ENCODE data around the gene PIK3R1.
A peak's percentile ranks its signal among the peaks of the same experiment; 100 is the strongest.
"Not testable (repeated sequence)": the region's sequence is repeated elsewhere in the genome, so short reads cannot be mapped to it uniquely, and the experiment has no call there.

Gene PIK3R1

DNA sequence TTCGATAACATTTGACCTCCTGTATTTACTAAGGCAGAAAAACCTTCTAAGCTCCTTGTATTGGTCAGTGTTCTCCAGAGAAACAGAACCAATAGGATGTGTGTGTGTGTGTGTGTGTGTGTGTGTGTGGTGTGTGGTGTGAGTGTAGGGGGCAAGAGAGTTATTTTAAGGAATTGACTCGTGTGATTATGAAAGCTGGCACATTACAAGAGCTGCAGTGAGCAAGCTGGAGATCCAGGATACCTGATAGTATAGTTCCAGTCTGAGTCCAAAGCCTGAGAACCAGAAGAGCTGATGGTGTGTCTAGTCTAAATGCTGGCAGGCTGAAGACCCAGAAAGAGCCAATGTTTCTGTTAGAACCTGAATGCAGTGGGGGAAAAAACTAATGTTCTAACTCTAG is 21.2 kb upstream of the PIK3R1 start:
- DNase-seq = no peak

- no peak for DNase-seq
Observed at GRCh38 chr5:68195137-68195536, 20.4 kb upstream of the PIK3R1 start.

DNA sequence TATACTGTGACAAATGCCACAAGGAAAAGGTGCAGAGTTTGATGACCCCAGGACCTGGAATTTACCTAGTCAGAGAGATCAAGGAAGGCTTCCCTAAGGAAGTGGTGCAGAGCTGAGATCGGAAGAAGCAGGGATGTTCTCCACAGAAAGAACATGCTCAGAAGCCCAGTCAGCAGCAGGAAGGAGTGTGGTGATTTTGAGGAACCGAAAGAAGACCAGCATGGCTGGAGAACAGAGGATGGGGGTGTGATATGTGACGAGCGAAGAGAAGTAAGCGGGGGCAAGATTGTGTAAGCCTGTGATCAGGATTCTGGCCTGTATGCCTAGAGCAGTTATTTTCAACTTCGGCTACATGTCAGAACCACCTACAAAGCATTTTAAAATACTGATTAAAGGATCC is 18.7 kb upstream of the PIK3R1 start:
- DNase-seq = no peak

DNA sequence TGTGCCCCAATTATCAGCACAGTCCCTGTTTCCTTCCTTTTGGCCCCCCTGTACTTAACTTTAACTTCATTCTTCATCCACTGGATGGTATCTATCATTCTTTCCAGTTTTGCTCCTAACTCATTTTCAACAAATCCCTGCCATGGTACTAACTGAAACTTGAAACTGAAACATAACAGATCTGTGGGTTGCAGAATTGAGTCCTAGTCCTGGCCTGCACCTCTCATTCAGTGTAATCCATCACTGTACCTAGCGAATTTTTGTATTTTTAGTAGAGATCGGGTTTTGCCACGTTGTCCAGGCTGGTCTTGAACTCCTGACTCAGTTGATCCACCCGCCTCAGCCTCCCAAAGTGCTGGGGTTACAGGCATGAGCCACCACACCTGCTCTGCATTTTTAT is 15.3 kb upstream of the PIK3R1 start:
- DNase-seq = no peak

- not testable (repeated sequence) for DNase-seq
Observed at GRCh38 chr5:68210654-68211053, 4.9 kb upstream of the PIK3R1 start.

DNA sequence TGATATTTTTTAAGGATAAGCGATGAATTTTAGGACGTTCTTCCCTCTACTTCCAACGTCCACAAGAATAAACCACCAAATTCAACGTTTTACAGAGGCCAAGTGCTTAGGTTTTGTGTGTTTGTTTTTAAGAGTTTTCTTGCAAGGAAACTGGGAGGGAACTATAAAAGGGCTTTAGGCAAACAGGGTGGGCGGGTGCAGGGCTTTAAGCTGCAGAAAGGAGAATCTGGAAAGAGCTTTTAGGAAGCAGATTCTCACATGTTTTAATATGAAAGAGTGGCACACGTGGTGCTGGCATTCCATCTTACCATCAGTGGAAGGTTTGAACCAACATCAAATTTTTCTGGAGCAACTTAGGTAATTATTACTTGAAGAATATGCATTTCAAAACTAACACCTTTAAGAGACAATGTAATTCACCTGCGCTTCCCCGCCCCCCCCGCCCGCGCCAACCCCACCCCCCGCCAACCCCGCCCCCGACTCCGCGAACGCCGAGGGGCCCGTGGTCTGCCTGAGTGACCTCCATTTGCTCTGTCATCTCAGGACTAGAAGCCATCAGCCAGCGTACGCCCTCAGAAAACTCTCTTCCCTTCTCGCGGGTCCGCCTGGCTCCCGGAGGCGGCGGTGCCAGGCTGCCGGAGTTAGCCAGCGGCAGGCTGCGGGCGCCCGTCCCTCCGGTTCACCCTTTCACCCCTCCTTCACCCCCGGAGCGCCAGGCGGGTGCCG is 911 bp upstream of the PIK3R1 start:
- no peak for DNase-seq

DNA sequence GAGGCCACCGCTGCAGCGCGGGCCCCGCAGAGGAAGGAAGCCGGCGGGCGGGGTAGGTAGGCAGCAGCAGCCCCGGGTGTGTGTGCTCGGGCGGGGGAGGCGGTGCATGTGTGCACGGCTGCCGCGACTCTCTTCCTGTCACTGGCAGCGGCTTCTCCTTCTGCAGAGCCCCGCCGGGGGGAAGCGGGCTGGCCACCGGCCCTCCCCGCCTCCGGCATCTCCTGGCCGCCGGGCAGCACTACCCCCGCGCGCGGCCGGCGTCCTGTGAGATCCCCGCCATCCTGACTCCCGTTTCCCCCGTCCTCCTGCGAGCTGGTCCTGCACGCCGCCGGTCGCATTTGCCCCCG is 315 bp downstream of the PIK3R1 start:
- no peak for DNase-seq

DNA sequence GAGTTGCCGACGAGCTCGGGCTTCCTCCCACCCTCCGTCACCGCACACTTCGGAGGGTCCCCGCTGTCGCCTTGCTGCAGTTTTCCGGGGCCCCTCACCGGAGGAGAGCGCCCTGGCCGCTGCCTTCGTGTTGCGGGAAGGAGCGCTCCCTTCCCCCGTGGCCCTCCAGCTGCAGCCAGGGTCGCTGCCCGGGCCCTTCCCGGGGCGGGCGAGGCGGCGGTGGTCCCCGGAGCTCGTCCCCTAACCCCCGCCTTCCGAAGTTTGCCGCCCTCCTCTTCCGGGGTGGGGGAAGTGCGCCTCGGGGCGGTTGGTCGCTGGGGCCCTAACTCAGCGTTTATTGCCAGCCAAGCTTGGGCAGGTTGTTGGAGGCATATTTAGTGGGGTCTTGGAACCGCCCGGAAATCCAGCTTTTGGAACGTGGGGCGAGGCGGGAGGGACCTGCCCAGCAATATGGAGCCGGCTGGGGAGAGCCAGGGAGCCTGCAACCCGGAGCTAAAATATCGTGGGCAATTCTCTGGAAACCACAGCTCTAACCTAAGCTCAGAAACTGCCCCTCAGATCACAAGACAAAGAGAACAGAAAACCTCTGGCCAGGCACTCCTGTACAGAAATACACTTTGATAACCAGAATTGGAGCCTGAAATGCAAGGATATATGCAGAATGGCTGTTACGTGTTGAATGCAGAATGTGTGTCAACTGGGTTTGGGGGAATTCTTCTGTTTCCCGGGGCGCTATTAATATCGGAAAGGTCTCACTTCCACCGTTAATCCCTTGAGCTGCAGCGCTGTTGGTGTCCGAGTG is 890 bp downstream of the PIK3R1 start:
- DNase-seq = peak; percentile 53

GRCh38 chr5:68217047-68217355 is 1.4 kb downstream of the PIK3R1 start:
- DNase-seq = no peak

- no peak for DNase-seq
Observed at GRCh38 chr5:68217528-68217927, 2.0 kb downstream of the PIK3R1 start.

- no peak for DNase-seq
Observed at GRCh38 chr5:68219161-68219816, 3.7 kb downstream of the PIK3R1 start.

GRCh38 chr5:68220260-68220659 is 4.7 kb downstream of the PIK3R1 start:
- no peak for DNase-seq

- DNase-seq = no peak
Observed at GRCh38 chr5:68220914-68221313, 5.4 kb downstream of the PIK3R1 start.

DNA sequence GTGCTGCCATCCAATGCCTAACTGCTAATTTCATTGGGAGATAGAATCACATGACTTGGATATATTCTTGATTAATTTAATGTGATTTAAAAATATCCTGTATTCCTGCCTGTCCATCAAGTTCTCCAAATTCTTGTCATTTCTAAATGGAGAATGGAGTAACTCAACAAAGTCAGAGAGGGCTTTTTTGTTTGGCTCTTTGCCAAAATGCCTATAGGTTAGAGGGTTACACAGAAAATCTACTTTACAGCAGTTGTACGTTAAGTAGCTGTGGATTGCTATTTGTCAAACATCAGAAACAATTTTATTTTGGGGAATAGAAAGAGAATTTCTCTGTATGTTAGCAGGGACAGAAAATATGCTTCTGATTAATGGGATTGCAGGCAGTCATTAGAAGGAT is 5.9 kb downstream of the PIK3R1 start:
- DNase-seq = no peak

DNA sequence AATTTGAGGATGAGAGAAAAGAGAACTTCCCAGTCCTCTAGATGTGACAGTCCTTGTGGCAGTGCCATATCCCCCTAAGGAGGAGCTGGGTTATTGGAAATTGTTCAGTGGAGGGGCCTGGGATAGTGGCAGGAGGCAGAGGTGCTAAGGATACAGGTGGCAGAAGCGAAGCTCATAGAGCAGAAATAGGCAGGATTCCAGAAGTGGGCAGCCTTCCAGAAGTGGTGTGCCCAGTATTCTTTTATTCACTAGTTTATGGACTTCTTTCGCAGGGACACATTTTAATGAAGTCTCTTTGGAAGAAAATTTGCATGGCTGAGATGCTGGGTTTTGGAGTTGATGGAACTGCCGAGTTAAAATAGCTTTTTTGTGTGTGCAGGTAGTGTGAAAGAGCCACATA is 6.8 kb downstream of the PIK3R1 start:
- no peak for DNase-seq

GRCh38 chr5:68222824-68223354 is 7.3 kb downstream of the PIK3R1 start:
- no peak for DNase-seq

- no peak for DNase-seq
Observed at GRCh38 chr5:68223904-68224303, 8.3 kb downstream of the PIK3R1 start.

GRCh38 chr5:68224509-68225187 is 9.1 kb downstream of the PIK3R1 start:
- no peak for DNase-seq

GRCh38 chr5:68225188-68225910 is 9.8 kb downstream of the PIK3R1 start:
- DNase-seq = no peak

DNA sequence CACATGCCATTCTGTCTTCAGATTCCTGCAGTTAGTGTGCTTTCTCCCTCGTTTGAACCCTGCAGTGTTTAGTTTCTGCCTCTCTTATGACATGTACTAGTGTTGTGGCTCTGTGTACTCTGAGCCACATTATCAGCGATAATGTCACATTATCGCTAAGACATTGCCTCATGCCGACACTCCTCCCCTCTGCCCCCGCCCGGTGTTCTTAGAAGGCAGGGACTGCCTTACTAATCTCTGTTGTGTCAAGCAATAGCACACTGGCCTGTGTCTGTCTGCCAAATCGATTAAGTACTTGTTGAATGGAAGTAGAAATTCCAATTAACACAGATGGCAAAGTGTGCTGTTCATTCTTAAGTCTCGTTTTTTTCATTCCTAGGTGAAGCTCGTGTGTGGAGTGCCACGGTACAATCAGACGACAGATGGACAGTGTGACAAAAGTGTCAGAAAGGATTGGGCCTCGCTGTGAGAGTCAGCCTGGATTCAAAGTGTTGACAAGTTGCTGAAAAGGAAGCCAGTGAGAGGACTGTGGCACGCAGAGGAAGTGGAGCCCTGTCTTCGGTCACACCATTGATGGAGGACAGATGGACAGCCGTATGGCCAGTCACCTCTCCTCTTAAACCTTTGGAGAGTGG is 10.5 kb downstream of the PIK3R1 start:
- DNase-seq = no peak

DNA sequence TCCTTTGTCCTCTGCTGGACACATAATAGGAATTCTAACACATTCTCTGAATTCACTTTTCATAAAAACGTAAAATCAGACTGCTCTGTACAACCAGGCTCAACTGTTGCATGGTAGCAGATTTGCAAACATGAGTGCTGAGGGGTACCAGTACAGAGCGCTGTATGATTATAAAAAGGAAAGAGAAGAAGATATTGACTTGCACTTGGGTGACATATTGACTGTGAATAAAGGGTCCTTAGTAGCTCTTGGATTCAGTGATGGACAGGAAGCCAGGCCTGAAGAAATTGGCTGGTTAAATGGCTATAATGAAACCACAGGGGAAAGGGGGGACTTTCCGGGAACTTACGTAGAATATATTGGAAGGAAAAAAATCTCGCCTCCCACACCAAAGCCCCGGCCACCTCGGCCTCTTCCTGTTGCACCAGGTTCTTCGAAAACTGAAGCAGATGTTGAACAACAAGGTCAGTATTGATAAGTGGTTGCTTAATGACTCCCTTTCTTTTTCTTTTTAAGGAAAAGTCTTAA is 11.1 kb downstream of the PIK3R1 start:
- DNase-seq = no peak
